KG1 (cell line): ENCODE results near the gene SNX5.
A peak's percentile ranks its signal among the peaks of the same experiment; 100 is the strongest.

Experiments used
- DNase-seq: peaks from one replicate; lab custom pipeline; 2025; lab: John Stamatoyannopoulos, UW

Gene SNX5

DNA sequence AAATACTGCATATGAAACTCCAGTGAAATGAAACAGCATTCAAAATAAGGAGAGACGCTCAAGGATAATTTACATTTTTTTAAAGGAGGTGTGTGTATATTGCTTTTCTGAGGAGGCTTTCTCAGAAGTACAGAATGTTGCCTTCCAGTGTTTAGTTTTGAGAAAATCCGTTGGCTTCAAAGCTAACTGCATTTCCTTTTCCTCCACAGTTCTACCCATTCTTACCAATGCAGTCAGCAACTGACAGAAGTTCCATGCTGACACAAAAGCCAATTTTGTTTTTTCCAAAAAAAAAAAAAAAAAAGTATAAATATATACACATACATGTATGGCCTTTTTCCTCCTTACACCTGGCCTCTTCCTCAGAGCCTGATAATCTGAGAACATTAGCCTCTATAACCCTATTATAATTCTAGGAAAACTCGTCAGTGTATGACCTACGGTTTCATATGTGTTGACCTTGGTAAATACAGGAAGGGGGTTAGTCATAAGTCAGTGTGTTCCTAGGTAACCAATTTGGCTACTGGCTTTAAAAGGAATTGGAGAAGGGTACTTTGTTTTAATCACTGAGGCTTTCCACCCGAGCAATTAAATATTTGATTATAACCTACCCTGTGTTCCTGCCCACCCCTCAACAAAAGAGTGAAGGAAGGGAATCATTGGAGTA is 24.4 kb upstream of the SNX5 start:
- DNase-seq, result no peak

- no peak for DNase-seq
Observed at GRCh38 chr20:17992224-17992637, 23.6 kb upstream of the SNX5 start.

DNA sequence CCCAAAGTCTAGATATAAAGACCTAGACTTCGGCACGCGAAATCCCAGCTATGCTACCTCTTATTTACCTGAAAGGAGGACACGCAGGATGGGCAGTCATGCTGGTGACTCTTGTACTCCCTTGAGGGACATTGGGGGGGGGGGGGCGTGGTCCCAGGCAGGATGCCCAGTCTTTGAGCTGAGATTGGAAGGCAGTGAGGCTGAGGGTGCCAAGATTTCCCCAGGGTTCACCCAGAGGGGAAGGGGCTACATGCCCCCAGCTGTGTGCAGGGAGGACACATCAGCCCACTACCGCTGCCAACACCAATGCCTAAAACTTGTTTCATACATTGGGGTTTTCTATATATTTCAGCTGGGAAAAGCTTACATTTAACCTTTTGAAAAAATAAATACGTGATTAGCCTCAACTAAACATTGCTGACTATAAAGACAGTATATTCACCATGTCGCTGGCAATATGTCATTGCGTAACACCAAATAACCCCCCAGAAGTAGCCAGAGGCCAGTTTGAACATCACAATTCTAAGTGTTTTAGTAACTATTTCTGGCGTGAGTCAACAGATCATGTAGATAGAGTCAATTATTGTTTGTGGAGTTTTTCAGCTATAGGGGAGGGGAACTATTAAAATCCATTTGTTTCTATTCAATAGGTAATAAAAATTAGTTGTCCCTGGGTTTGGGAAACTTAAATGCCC is 21.8 kb upstream of the SNX5 start:
- DNase-seq, result no peak

DNA sequence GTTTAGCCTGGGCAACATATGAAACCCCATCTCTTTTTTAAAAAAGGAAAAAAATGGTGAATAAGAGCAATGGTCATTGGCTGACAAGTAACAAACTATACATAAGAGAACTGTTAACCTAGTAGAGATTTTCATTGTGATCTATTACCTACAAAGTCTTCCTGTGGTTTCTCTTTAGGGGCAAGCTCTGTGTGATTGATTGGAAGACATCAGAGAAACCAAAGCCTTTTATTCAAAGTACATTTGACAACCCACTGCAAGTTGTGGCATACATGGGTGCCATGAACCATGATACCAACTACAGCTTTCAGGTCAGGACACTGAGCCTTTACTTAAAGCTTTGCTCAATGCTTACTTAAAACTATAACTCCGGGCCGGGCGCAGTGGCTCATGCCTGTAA is 19.4 kb upstream of the SNX5 start:
- DNase-seq, result no peak

DNA sequence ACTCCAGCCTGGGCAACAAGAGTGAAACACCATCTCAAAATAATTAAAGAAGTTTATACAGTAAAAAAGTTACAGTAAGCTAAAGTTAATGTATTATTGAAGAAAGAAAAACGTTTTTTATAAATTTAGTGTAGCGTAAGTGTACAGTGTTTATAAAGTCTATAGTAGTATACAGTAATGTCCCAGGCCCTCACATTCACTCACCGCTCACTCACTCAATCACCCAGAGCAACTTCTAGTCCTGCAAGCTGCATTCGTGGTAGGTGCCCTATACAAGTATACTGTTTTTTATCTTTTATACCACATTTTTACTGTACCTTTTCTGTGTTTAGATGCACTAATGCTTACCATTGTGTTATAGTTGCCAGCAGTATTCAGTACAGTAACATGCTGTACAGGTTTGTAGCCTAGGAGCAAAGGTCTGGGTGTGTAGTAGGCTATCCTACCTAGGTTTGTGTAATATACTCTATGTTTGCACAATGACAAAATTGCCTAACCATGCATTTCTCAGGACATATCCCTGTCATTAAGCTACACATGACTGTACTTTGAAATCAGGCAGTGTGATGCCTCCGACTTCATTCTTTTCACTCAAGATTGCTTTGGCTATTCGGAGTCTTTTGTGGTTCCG is 16.9 kb upstream of the SNX5 start:
- DNase-seq, result no peak

DNA sequence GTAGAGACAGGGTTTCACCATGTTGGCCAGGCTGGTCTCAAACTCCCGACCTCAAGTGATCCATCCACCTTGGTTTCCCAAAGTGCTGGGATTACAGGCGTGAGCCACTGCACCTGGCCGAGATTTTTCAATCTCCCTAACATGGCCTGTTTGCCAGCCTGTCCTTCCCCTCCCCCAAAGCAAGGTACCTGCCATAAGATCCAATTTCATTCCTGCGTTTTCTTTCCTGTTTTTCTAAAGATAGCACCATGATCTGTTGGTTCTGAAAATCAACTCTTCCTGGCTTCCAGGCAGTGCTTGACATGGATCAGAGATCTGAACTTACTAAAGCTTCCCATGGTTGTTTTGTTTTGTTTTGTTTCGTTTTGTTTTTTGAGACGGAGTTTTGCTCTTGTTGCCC is 7.7 kb upstream of the SNX5 start:
- no peak for DNase-seq

- no peak for DNase-seq
Observed at GRCh38 chr20:17972121-17972520, 3.5 kb upstream of the SNX5 start.

GRCh38 chr20:17971300-17972013 is 2.9 kb upstream of the SNX5 start:
- no peak for DNase-seq

DNA sequence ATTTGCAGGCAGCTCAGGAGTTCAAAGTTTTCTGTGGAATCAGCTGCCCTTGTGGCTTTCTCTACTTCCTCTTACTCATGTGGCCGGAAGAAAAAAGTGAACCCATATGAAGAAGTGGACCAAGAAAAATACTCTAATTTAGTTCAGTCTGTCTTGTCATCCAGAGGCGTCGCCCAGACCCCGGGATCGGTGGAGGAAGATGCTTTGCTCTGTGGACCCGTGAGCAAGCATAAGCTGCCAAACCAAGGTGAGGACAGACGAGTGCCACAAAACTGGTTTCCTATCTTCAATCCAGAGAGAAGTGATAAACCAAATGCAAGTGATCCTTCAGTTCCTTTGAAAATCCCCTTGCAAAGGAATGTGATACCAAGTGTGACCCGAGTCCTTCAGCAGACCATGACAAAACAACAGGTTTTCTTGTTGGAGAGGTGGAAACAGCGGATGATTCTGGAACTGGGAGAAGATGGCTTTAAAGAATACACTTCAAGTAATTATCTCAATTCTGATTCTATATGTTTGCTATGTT is 1.4 kb upstream of the SNX5 start:
- peak; percentile 28 for DNase-seq

GRCh38 chr20:17969278-17969883 is 787 bp upstream of the SNX5 start:
- peak; percentile 89 for DNase-seq

GRCh38 chr20:17967521-17968365 is 851 bp downstream of the SNX5 start:
- DNase-seq, result no peak

GRCh38 chr20:17966432-17967310 is 1.9 kb downstream of the SNX5 start:
- peak; percentile 27 for DNase-seq

GRCh38 chr20:17965042-17965697 is 3.4 kb downstream of the SNX5 start:
- DNase-seq, result no peak

- no peak for DNase-seq
Observed at GRCh38 chr20:17964632-17965031, 4.0 kb downstream of the SNX5 start.

DNA sequence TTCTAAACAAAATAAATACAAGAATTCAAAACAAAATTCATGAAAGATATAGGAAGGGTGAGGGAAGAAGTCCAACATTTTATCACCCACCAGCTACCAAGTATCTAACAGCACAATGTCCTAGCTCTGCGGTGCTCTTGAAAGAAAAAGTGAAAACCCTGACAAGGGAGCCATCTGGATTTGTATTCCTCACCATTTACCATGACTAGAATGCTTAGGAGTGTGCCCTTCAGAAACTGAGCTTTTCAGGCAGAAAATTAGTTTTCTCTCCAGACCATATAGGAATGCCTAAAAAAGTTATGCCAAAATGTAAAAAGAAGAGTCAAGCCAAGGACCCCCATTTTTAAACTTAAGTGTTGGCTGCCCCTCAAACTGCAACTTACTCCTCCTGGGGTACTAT is 4.5 kb downstream of the SNX5 start:
- DNase-seq, result no peak

GRCh38 chr20:17963114-17963897 is 5.3 kb downstream of the SNX5 start:
- no peak for DNase-seq

- no peak for DNase-seq
Observed at GRCh38 chr20:17961587-17961940, 7.0 kb downstream of the SNX5 start.

- no peak for DNase-seq
Observed at GRCh38 chr20:17960927-17961586, 7.5 kb downstream of the SNX5 start.
